HAP-1 (cell line): ENCODE data around the gene ARHGEF11.

Experiments
- DNase-seq, 2 experiments: peaks; one replicate each; pipeline ENCODE4 v3.0.0-alpha.2; 2016 to 2020; ENCODE audit warnings: low spot score in 2 of 2
- H3K27me3 ChIP-seq: fragments of 250-450 bp; sonication (Bioruptor Pico); 2 replicates; pipeline ENCODE4 v1.5.1; 2020; ENCODE audit warnings: low read depth, mild to moderate bottlenecking, moderate library complexity
- H3K36me3 ChIP-seq: fragments of 250-450 bp; sonication (Bioruptor Pico); replicated peaks from 2 replicates; pipeline ENCODE4 v1.5.1; 2020; ENCODE audit warnings: mild to moderate bottlenecking
- H3K4me1 ChIP-seq: fragments of 250-450 bp; sonication (Bioruptor Pico); 2 replicates; pipeline ENCODE4 v1.5.1; 2020; ENCODE audit warnings: mild to moderate bottlenecking
- H3K4me3 ChIP-seq: fragments of 250-450 bp; sonication (Bioruptor Pico); 2 replicates; pipeline ENCODE4 v1.5.1; 2020; ENCODE audit warnings: mild to moderate bottlenecking, moderate library complexity
- H3K9me3 ChIP-seq: fragments of 250-450 bp; sonication (Bioruptor Pico); 2 replicates; pipeline ENCODE4 v1.5.1; 2020; ENCODE audit warnings: mild to moderate bottlenecking, moderate library complexity
- in situ Hi-C: fragments of 300-500 bp; cut with MboI; formaldehyde crosslinking; loops from 3 replicates; pipeline ENCODE4 v1.14.3; 2020; ENCODE audit warnings: low sequenced_read_pairs, inconsistent platforms, mixed read lengths

ARHGEF11 gene

GRCh38 chr1:157004806-157005205, 40.7 kb downstream of the ARHGEF11 start:
- in situ Hi-C loops, result no loop called here
- no peak for DNase-seq
- no peaks in the 10 kb centered on the region for H3K27me3 ChIP-seq
- no peaks in the 10 kb centered on the region for H3K9me3 ChIP-seq
- H3K4me3 ChIP-seq, result no peak overlapping the region
- H3K36me3 ChIP-seq, result no peaks in the 10 kb centered on the region
- no peaks in the 10 kb centered on the region for H3K4me1 ChIP-seq

GRCh38 chr1:157004327-157004726, 41.2 kb downstream of the ARHGEF11 start:
- Histone ChIP-seq H3K27me3 (no peaks in the 10 kb centered on the region), H3K36me3 (no peaks in the 10 kb centered on the region), H3K9me3 (no peaks in the 10 kb centered on the region), H3K4me3 (no peak overlapping the region), H3K4me1 (no peaks in the 10 kb centered on the region)
- in situ Hi-C loops, result no loop called here
- no peak for DNase-seq

GRCh38 chr1:157001304-157001703, 44.2 kb downstream of the ARHGEF11 start:
- Histone ChIP-seq H3K4me1 (no peaks in the 10 kb centered on the region), H3K27me3 (no peaks in the 10 kb centered on the region), H3K4me3 (no peak overlapping the region), H3K9me3 (no peaks in the 10 kb centered on the region), H3K36me3 (no peaks in the 10 kb centered on the region)
- in situ Hi-C loops, result no loop called here
- DNase-seq, result no peak

GRCh38 chr1:157000686-157001085, 44.9 kb downstream of the ARHGEF11 start:
- Histone ChIP-seq H3K27me3 (no peaks in the 10 kb centered on the region), H3K4me3 (no peak overlapping the region), H3K36me3 (no peaks in the 10 kb centered on the region), H3K4me1 (no peaks in the 10 kb centered on the region), H3K9me3 (no peaks in the 10 kb centered on the region)
- DNase-seq, result no peak
- in situ Hi-C loops, result no loop called here

- in situ Hi-C loops, result no loop called here
- no peaks in the 10 kb centered on the region for H3K36me3 ChIP-seq
- no peaks in the 10 kb centered on the region for H3K4me1 ChIP-seq
- H3K9me3 ChIP-seq, result no peaks in the 10 kb centered on the region
- H3K27me3 ChIP-seq, result no peaks in the 10 kb centered on the region
- DNase-seq, result no peak
- H3K4me3 ChIP-seq, result no peak overlapping the region
Measured at GRCh38 chr1:156999596-157000320, 45.8 kb downstream of the ARHGEF11 start.

- Histone ChIP-seq H3K9me3 (no peaks in the 10 kb centered on the region), H3K27me3 (no peaks in the 10 kb centered on the region), H3K36me3 (no peaks in the 10 kb centered on the region), H3K4me3 (no peak overlapping the region), H3K4me1 (no peaks in the 10 kb centered on the region)
- DNase-seq, result no peak
- in situ Hi-C loops, result no loop called here
Measured at GRCh38 chr1:156998840-156999500, 46.6 kb downstream of the ARHGEF11 start.

GRCh38 chr1:156998301-156998700, 47.2 kb downstream of the ARHGEF11 start:
- H3K4me3 ChIP-seq, result no peak overlapping the region
- in situ Hi-C loops, result no loop called here
- no peak for DNase-seq

GRCh38 chr1:156995412-156995811, 50.1 kb downstream of the ARHGEF11 start:
- H3K9me3 ChIP-seq, result no peaks in the 10 kb centered on the region
- DNase-seq, result no peak

More at GRCh38 chr1:156998301-156998700, 47.2 kb downstream of the ARHGEF11 start:
- Histone ChIP-seq H3K27me3 (no peaks in the 10 kb centered on the region), H3K36me3 (no peaks in the 10 kb centered on the region), H3K9me3 (no peaks in the 10 kb centered on the region), H3K4me1 (no peaks in the 10 kb centered on the region)

GRCh38 chr1:156994277-156994676, 51.3 kb downstream of the ARHGEF11 start:
- Histone ChIP-seq H3K36me3 (no peaks in the 10 kb centered on the region), H3K4me1 (no peaks in the 10 kb centered on the region), H3K27me3 (no peaks in the 10 kb centered on the region), H3K9me3 (no peaks in the 10 kb centered on the region), H3K4me3 (no peak overlapping the region)
- in situ Hi-C loops, result no loop called here
- DNase-seq, result no peak

More at GRCh38 chr1:156995412-156995811, 50.1 kb downstream of the ARHGEF11 start:
- Histone ChIP-seq H3K36me3 (no peaks in the 10 kb centered on the region), H3K27me3 (no peaks in the 10 kb centered on the region), H3K4me1 (no peaks in the 10 kb centered on the region), H3K4me3 (no peak overlapping the region)
- in situ Hi-C loops, result no loop called here

- DNase-seq, result no peak
- Histone ChIP-seq H3K27me3 (no peaks in the 10 kb centered on the region), H3K9me3 (no peaks in the 10 kb centered on the region), H3K36me3 (no peaks in the 10 kb centered on the region), H3K4me3 (no peak overlapping the region), H3K4me1 (no peaks in the 10 kb centered on the region)
- in situ Hi-C loops, result no loop called here
Measured at GRCh38 chr1:156993426-156994147, 52.0 kb downstream of the ARHGEF11 start.

- no peaks in the 10 kb centered on the region for H3K36me3 ChIP-seq
- H3K9me3 ChIP-seq, result no peaks in the 10 kb centered on the region
- in situ Hi-C loops, result no loop called here
- no peaks in the 10 kb centered on the region for H3K4me1 ChIP-seq
- no peak for DNase-seq
- H3K4me3 ChIP-seq, result no peak overlapping the region
- H3K27me3 ChIP-seq, result no peaks in the 10 kb centered on the region
Measured at GRCh38 chr1:156992215-156992614, 53.3 kb downstream of the ARHGEF11 start.

GRCh38 chr1:156987715-156988114, 57.8 kb downstream of the ARHGEF11 start:
- peaks cover 3% of the 10 kb centered on the region; the same call in 1 of the 2 replicates for H3K36me3 ChIP-seq
- H3K4me1 ChIP-seq, result no peaks in the 10 kb centered on the region
- no peaks in the 10 kb centered on the region for H3K9me3 ChIP-seq
- DNase-seq, result no peak
- in situ Hi-C loops, result loop anchor here (10.0 kb wide), 1 partner anchor 57 kb away; the partner anchor contains the start of gene ARHGEF11
- H3K27me3 ChIP-seq, result no peaks in the 10 kb centered on the region
- no peak overlapping the region for H3K4me3 ChIP-seq

GRCh38 chr1:156980551-156980950, 65.0 kb downstream of the ARHGEF11 start:
- Histone ChIP-seq H3K9me3 (no peaks in the 10 kb centered on the region), H3K36me3 (peaks cover 26% of the 10 kb centered on the region)
- in situ Hi-C loops, result loop anchor here (10.0 kb wide), 1 partner anchor 64 kb away; the partner anchor contains the start of gene ARHGEF11

GRCh38 chr1:156975084-156975483, 70.5 kb downstream of the ARHGEF11 start:
- no peak overlapping the region for H3K4me3 ChIP-seq
- peaks cover 35% of the 10 kb centered on the region for H3K36me3 ChIP-seq
- peaks cover 13% of the 10 kb centered on the region for H3K4me1 ChIP-seq
- in situ Hi-C loops, result no loop called here
- peak in 1 of 2 experiments; percentile 31 for DNase-seq
- H3K9me3 ChIP-seq, result no peaks in the 10 kb centered on the region
- H3K27me3 ChIP-seq, result no peaks in the 10 kb centered on the region

More at GRCh38 chr1:156980551-156980950, 65.0 kb downstream of the ARHGEF11 start:
- no peak for DNase-seq
- no peaks in the 10 kb centered on the region for H3K27me3 ChIP-seq
- H3K4me3 ChIP-seq, result no peak overlapping the region
- H3K4me1 ChIP-seq, result peaks cover 5% of the 10 kb centered on the region
